Measurements from ENCODE around the gene TRIM38.

GRCh38 chr6:25954756-25955155, 7.8 kb upstream of the TRIM38 start:
- TF ChIP-seq POLR2AphosphoS5 (IDR thresholded peaks at IDR 0.05; ENCODE audit: borderline replicate concordance, low read depth, low read length) (no peak), EZH2 (IDR thresholded peaks at IDR 0.05) (no peak), FOXP2 (optimal IDR thresholded peaks at IDR 0.05; ENCODE audit: control extremely low read depth, extremely low read length, insufficient read depth) (no peak)

Measured in SK-N-MC (cell line).